ENCODE data around the gene EYS. TPM values are rescaled to one million over a fixed set of nuclear protein-coding genes. Genes with fewer than 3 reads are reported as not detected.
"Not testable (repeated sequence)": the region's sequence is repeated elsewhere in the genome, so short reads cannot be mapped to it uniquely, and the experiment has no call there.

EYS gene
- total RNA-seq, 1 donor from 2014 or later = 0.08 TPM

GRCh38 chr6:63764318-63764916 is 1942.6 kb downstream of the EYS start:
- TF ChIP-seq, protein P1, sequence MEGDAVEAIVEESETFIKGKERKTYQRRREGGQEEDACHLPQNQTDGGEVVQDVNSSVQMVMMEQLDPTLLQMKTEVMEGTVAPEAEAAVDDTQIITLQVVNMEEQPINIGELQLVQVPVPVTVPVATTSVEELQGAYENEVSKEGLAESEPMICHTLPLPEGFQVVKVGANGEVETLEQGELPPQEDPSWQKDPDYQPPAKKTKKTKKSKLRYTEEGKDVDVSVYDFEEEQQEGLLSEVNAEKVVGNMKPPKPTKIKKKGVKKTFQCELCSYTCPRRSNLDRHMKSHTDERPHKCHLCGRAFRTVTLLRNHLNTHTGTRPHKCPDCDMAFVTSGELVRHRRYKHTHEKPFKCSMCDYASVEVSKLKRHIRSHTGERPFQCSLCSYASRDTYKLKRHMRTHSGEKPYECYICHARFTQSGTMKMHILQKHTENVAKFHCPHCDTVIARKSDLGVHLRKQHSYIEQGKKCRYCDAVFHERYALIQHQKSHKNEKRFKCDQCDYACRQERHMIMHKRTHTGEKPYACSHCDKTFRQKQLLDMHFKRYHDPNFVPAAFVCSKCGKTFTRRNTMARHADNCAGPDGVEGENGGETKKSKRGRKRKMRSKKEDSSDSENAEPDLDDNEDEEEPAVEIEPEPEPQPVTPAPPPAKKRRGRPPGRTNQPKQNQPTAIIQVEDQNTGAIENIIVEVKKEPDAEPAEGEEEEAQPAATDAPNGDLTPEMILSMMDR (IDR thresholded peaks at IDR 0.05; ENCODE audit: borderline replicate concordance) = peak; percentile 74
- Histone ChIP-seq H3K4me1 (no peaks in the 10 kb centered on the region), H3K27ac (replicated peaks) (no peak overlapping the region), H3K9me3 (replicated peaks) (peaks cover 19% of the 10 kb centered on the region), H3K4me3 (no peak overlapping the region), H3K27me3 (ENCODE audit: low read depth) (no peaks in the 10 kb centered on the region), H3K36me3 (no peaks in the 10 kb centered on the region)
- no peak for DNase-seq
- intact Hi-C loops (cut with micrococcal nuclease) = loop anchor here (5.0 kb wide), 2 partner anchors 167 to 412 kb away; no protein-coding TSS in a partner anchor

GRCh38 chr6:63760199-63760598 is 1946.8 kb downstream of the EYS start:
- H3K27me3 ChIP-seq (ENCODE audit: low read depth) = no peaks in the 10 kb centered on the region
- TF ChIP-seq, protein P1 (IDR thresholded peaks at IDR 0.05; ENCODE audit: borderline replicate concordance) = no peak

GRCh38 chr6:63759605-63760105 is 1947.4 kb downstream of the EYS start:
- TF ChIP-seq, protein P1 (IDR thresholded peaks at IDR 0.05; ENCODE audit: borderline replicate concordance) = no peak
- peaks cover 6% of the 10 kb centered on the region for H3K36me3 ChIP-seq
- no peaks in the 10 kb centered on the region for H3K27me3 ChIP-seq (ENCODE audit: low read depth)
- H3K27ac ChIP-seq (replicated peaks) = no peak overlapping the region
- H3K9me3 ChIP-seq (replicated peaks) = peaks cover 20% of the 10 kb centered on the region
- intact Hi-C loops (cut with micrococcal nuclease) = loop anchor here (5.0 kb wide), 2 partner anchors 162 to 407 kb away; no protein-coding TSS in a partner anchor
- H3K4me1 ChIP-seq = no peaks in the 10 kb centered on the region
- no peak overlapping the region for H3K4me3 ChIP-seq
- DNase-seq = no peak

More at GRCh38 chr6:63760199-63760598, 1946.8 kb downstream of the EYS start:
- peaks cover 20% of the 10 kb centered on the region for H3K9me3 ChIP-seq (replicated peaks)
- no peak overlapping the region for H3K27ac ChIP-seq (replicated peaks)
- H3K36me3 ChIP-seq = peaks cover 6% of the 10 kb centered on the region
- DNase-seq = no peak
- no peaks in the 10 kb centered on the region for H3K4me1 ChIP-seq
- intact Hi-C loops (cut with micrococcal nuclease) = loop anchor here (5.0 kb wide), 2 partner anchors 163 to 408 kb away; no protein-coding TSS in a partner anchor
- no peak overlapping the region for H3K4me3 ChIP-seq

- H3K27ac ChIP-seq (replicated peaks) = no peak overlapping the region
- intact Hi-C loops (cut with micrococcal nuclease) = no loop called here
- TF ChIP-seq, protein P1 (IDR thresholded peaks at IDR 0.05; ENCODE audit: borderline replicate concordance) = no peak
- H3K36me3 ChIP-seq = peaks cover 6% of the 10 kb centered on the region
- no peaks in the 10 kb centered on the region for H3K4me1 ChIP-seq
- DNase-seq = no peak
- peaks cover 20% of the 10 kb centered on the region for H3K9me3 ChIP-seq (replicated peaks)
- no peak overlapping the region for H3K4me3 ChIP-seq
- no peaks in the 10 kb centered on the region for H3K27me3 ChIP-seq (ENCODE audit: low read depth)
Measured at GRCh38 chr6:63757826-63758225, 1949.2 kb downstream of the EYS start.

DNA sequence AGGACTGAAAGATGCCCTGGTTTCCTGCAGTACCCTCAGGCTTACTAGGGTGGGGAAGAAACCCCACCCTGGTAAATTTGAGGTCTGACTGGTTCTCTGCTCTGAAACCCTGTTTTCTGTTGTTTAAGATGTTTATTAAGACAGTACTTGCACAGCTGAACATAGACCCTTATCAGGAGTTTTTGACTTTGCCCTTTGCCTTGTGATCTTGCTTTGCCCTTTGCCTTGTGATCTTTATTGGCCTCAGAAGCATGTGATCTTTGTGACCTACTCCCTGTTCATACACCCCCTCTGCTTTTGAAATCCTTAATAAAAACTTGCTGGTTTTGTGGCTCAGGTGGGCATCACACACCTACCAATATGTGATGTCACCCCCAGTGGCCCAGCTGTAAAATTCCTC is 1949.8 kb downstream of the EYS start:
- DNase-seq; H3K4me1 ChIP-seq; H3K27me3 ChIP-seq (ENCODE audit: low read depth); H3K27ac ChIP-seq (replicated peaks); intact Hi-C loops (cut with micrococcal nuclease); H3K4me3 ChIP-seq; H3K36me3 ChIP-seq: not testable (repeated sequence)
- peaks cover 20% of the 10 kb centered on the region for H3K9me3 ChIP-seq (replicated peaks)

GRCh38 chr6:63750400-63750799 is 1956.6 kb downstream of the EYS start:
- intact Hi-C loops (cut with micrococcal nuclease) = no loop called here
- Histone ChIP-seq H3K4me3 (no peak overlapping the region), H3K4me1 (no peaks in the 10 kb centered on the region), H3K9me3 (replicated peaks) (peaks cover 4% of the 10 kb centered on the region), H3K27me3 (ENCODE audit: low read depth) (no peaks in the 10 kb centered on the region), H3K36me3 (peaks cover 5% of the 10 kb centered on the region), H3K27ac (replicated peaks) (no peak overlapping the region)
- TF ChIP-seq, protein P1 (IDR thresholded peaks at IDR 0.05; ENCODE audit: borderline replicate concordance) = no peak
- no peak for DNase-seq

Measured in left ventricle myocardium inferior (tissue), 1 donor.